Endothelial cell of umbilical vein (primary cell): ENCODE measurements around the gene ADH1B. TPM values are rescaled to one million over a fixed set of nuclear protein-coding genes. Genes with fewer than 3 reads are reported as not detected.

Experiments
- BruUV-seq: library from RNA; stranded (reverse); fragments of 400-500 nt; replicated peaks from 2 replicates; lab custom pipeline; 2021; lab: Mats Ljungman, UMichigan
- CTCF ChIA-PET: fragments of 300-600, 350-600 bp; sonication (Branson Sonifier 250); formaldehyde crosslinking; loops from one replicate; lab custom pipeline; 2021; ENCODE audit warnings: antibody characterized with exemption, inconsistent platforms; lab: Charles Lee
- POLR2A ChIA-PET: fragments of 300-600, 350-600 bp; sonication (Branson Sonifier 250); formaldehyde crosslinking; loops from one replicate; lab custom pipeline; 2021; ENCODE audit warnings: antibody characterized with exemption, inconsistent platforms; lab: Charles Lee
- DNase-seq: peaks from one replicate; pipeline ENCODE4 v3.0.0-alpha.2; 2011; ENCODE audit warnings: low read depth, low spot score
- FAIRE-seq: peaks from 2 replicates; lab custom pipeline; 2011; peaks lifted over from hg19 to GRCh38; lab: Jason Lieb, UNC
- H2AFZ ChIP-seq: 2 replicates; pipeline ENCODE4 v1.6.0; 2012; ENCODE audit warnings: low read depth, low read length, control low read depth, inconsistent platforms
- H3K27ac ChIP-seq: 2 replicates; pipeline ENCODE4 v1.5.1; 2011; ENCODE audit warnings: low read depth, mild to moderate bottlenecking, control low read depth, low read length, moderate library complexity; ENCODE audit not compliant: insufficient read depth
- H3K27me3 ChIP-seq, 2 experiments: 2 replicates each; pipeline versions ENCODE4 v1.6.0 to v1.6.1; 2011; ENCODE audit warnings: low read length in 2 of 2, mixed read lengths in 1 of 2; ENCODE audit not compliant: control insufficient read depth in 2 of 2, insufficient read depth in 2 of 2
- H3K36me3 ChIP-seq, 2 experiments: 2 replicates in 1 of 2; 3 replicates in 1 of 2; pipeline ENCODE4 v1.5.1; 2011; ENCODE audit warnings: low read length in 2 of 2, mild to moderate bottlenecking in 1 of 2, moderate library complexity in 1 of 2; ENCODE audit not compliant: control insufficient read depth in 2 of 2, insufficient read depth in 2 of 2; ENCODE audit errors: extremely low read depth in 1 of 2
- H3K4me1 ChIP-seq: 3 replicates; pipeline ENCODE4 v1.5.1; 2011; ENCODE audit warnings: mild to moderate bottlenecking, low read length; ENCODE audit not compliant: control insufficient read depth, insufficient read depth; ENCODE audit errors: extremely low read depth
- H3K4me2 ChIP-seq: 2 replicates; pipeline ENCODE4 v1.6.1; 2011; ENCODE audit warnings: low read length, control low read depth, mixed read lengths; ENCODE audit not compliant: insufficient read depth
- H3K4me3 ChIP-seq, 3 experiments: fragments of 200-600 bp in 1 of 3; sonication (generic), shearing (Covaris generic) in 1 of 3; replicated peaks in 1 of 3; 2 replicates each; pipeline ENCODE4 v1.5.1; 2011 to 2016; ENCODE audit warnings: control low read depth in 3 of 3, low read length in 3 of 3, mild to moderate bottlenecking in 2 of 3, inconsistent platforms in 1 of 3, low read depth in 1 of 3, moderate library complexity in 1 of 3; ENCODE audit not compliant: insufficient read depth in 1 of 3
- H3K79me2 ChIP-seq: 2 replicates; pipeline ENCODE4 v1.6.0; 2012; ENCODE audit warnings: low read length, inconsistent platforms; ENCODE audit not compliant: control insufficient read depth, insufficient read depth
- H3K9ac ChIP-seq: replicated peaks from 2 replicates; pipeline ENCODE3; 2011; ENCODE audit warnings: low read length, control low read depth; ENCODE audit not compliant: insufficient read depth; ENCODE audit errors: extremely low read depth
- H3K9me1 ChIP-seq: replicated peaks from 3 replicates; pipeline ENCODE4 v1.6.0; 2011; ENCODE audit warnings: mild to moderate bottlenecking, low read length; ENCODE audit not compliant: control insufficient read depth, insufficient read depth; ENCODE audit errors: extremely low read depth
- H3K9me3 ChIP-seq: replicated peaks from 2 replicates; pipeline ENCODE4 v1.5.1; 2012; ENCODE audit warnings: low read length, inconsistent platforms; ENCODE audit not compliant: control insufficient read depth, insufficient read depth
- H4K20me1 ChIP-seq: replicated peaks from 2 replicates; pipeline ENCODE3; 2011; ENCODE audit warnings: mild to moderate bottlenecking, low read length; ENCODE audit not compliant: control insufficient read depth, insufficient read depth; ENCODE audit errors: extremely low read depth
- CTCF ChIP-seq, 2 donors: IDR thresholded peaks; 1 replicate in 1 of 2; 2 replicates in 1 of 2; pipeline ENCODE4 v1.5.1; 2011; ENCODE audit warnings: low read length in 2 of 2, mild to moderate bottlenecking in 2 of 2, moderate library complexity in 2 of 2, control low read depth in 1 of 2, inconsistent platforms in 1 of 2, low read depth in 1 of 2; ENCODE audit not compliant: insufficient read depth in 1 of 2; ENCODE audit errors: extremely low read depth in 1 of 2
- GATA2 ChIP-seq: IDR thresholded peaks from 2 replicates; pipeline ENCODE4 v1.7.0; 2011; ENCODE audit warnings: low read depth, mild to moderate bottlenecking, moderate library complexity, mixed read lengths, low read length; ENCODE audit not compliant: insufficient read length, insufficient read depth
- JUN ChIP-seq: IDR thresholded peaks from 2 replicates; pipeline ENCODE4 v1.6.1; 2011; ENCODE audit warnings: borderline replicate concordance, low read depth; ENCODE audit not compliant: insufficient read length, insufficient read depth
- POLR2A ChIP-seq: IDR thresholded peaks from 2 replicates; pipeline ENCODE4 v1.6.1; 2012; ENCODE audit warnings: low read depth, mild to moderate bottlenecking, control low read depth, low read length
- dilution Hi-C: fragments of 300-500 bp; cut with MboI; formaldehyde crosslinking; loops from one replicate; pipeline ENCODE4 v1.15.0; 2019; ENCODE audit warnings: low sequenced_read_pairs; ENCODE audit not compliant: extremely low pct_ligation_motif_present
- intact Hi-C: fragments of 100-400 bp; cut with micrococcal nuclease; formaldehyde crosslinking; loops from one replicate; pipeline ENCODE4 v1.10.0; 2022
- polyA plus RNA-seq, 4 experiments: library from polyadenylated mRNA; depleted of rRNA in 3 of 4; stranded (reverse) in 3 of 4; unstranded in 1 of 4; fragments of >200 nt; gene quantifications; 2 replicates each; pipeline versions ENCODE4 v1.2.1 to v1.2.3, GENCODE V29; 2011 to 2012; ENCODE audit warnings: missing spikeins in 1 of 4
- total RNA-seq: library from RNA; stranded (reverse); gene quantifications from 2 replicates; pipeline ENCODE4 v1.2.3, GENCODE V29; 2021
- TF ChIP-seq, protein P1 (sequence below): IDR thresholded peaks from 2 replicates; pipeline ENCODE4 v1.6.1; 2011; ENCODE audit not compliant: insufficient read depth, insufficient read length

The ADH1B gene
- total and polyA plus RNA-seq, 2 donors (not counting 3 experiments of a cell fraction or from before 2014, with no cell fraction given) = not detected

DNA sequence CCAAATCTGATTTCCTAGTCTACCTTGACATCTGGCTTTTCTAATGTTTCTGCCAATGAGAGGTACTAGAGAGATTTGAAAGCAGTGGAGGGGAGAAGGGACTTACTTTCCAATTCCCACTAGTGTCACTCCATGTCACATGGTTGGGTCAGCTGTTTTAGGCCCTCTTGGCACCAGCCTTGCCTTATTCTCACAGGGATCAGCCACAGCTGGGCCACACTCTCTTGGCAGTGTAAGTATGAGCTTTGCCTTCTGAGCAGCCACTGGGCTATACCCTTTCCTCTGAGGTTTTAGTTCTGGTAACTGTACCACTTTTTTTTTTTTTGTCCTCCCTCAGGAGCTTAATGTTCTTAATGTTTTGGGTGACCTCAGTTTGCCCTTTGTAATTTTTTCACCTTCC is 41.6 kb upstream of the ADH1B start:
- H4K20me1 ChIP-seq = no peaks in the 10 kb centered on the region

More for the DNA sequence above, 41.6 kb upstream of the ADH1B start:
- no peak overlapping the region for H2AFZ ChIP-seq
- no peaks in the 10 kb centered on the region for H3K27me3 ChIP-seq
- no peak for TF ChIP-seq CTCF (IDR thresholded peaks at IDR 0.05; ENCODE audit: extremely low read depth in 1 of 2, insufficient read depth in 1 of 2, low read depth in 1 of 2, low read length in 2 of 2)
- no peak for TF ChIP-seq POLR2A
- no peak for TF ChIP-seq GATA2
- TF ChIP-seq JUN = no peak
- TF ChIP-seq, protein P1, sequence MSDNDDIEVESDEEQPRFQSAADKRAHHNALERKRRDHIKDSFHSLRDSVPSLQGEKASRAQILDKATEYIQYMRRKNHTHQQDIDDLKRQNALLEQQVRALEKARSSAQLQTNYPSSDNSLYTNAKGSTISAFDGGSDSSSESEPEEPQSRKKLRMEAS = no peak
- intact Hi-C loops (no loop called here), dilution Hi-C loops (no loop called here)
- H3K27ac ChIP-seq = no peak overlapping the region
- no peaks in the 10 kb centered on the region for H3K4me1 ChIP-seq
- no peaks in the 10 kb centered on the region for H3K9me3 ChIP-seq
- CTCF ChIA-PET = interaction anchor here (1.0 to 1.4 kb wide), 2 partner anchors 10 to 80 kb away, joined by 3 read pairs; no protein-coding TSS in a partner anchor
- H3K4me2 ChIP-seq = no peak overlapping the region
- H3K36me3 ChIP-seq = no peaks in the 10 kb centered on the region
- no peak overlapping the region for H3K4me3 ChIP-seq
- H3K9me1 ChIP-seq = no peaks in the 10 kb centered on the region
- BruUV-seq = no TSS peak
- POLR2A ChIA-PET = no interaction called here
- no peaks in the 10 kb centered on the region for H3K79me2 ChIP-seq
- FAIRE-seq (no peak), DNase-seq (no peak)
- H3K9ac ChIP-seq = no peak overlapping the region
